HuH-7 (cell line): ENCODE data around the gene AP3D1.

ENCODE experiments used
- DNase-seq: peaks from one replicate; pipeline ENCODE4 v3.0.0; 2011; ENCODE audit warnings: low spot score

The AP3D1 gene

DNA sequence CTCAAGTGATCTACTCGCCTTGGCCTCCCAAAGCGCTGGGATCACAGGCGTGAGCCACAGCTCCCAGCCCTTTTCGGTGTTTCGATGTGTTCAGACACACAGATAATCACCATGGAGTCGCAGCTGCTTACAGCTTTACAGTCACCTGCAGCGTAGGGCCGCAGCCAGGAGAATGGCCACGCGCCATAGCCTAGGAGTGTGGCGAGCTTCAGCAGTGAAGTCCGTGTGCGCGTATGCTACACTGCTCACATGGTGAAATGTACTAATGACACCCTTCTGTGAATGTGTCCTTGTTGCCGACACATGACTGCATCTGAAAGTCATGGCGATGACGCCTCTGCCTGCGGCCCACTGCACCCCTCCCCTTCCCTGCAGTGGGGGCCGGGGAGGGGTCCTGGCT is 23.6 kb downstream of the AP3D1 start:
- no peak for DNase-seq

DNA sequence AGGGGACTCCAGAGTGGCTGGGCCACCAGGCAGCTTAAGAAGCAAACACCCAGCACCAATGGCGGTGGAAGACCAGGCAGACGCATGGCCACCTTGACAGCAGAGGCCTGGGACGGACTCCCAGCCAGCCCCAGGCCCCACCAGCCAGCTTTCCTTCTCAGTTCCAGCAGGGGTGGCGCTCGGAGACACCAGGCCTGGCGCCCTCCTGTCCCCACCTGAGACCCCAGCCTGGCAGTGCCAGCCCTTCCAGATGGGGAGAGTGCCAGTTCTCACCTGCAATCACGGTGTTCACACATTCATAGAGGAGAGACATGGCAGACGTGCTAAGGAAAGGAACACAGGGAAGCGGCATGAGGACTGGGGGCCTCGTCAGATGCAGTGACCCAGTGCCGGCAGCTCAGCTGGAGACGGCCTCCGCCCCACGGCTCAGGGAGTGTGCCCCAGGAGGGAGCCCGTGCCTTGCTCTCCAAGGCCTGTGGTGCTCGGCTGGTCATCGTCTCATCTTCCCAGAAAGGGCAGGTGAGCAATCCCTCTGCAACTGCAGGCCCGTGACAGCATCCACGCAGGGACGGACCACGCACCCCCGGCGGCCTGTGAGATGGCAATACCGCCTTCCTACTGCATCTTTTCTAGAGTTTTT is 24.4 kb downstream of the AP3D1 start:
- no peak for DNase-seq

DNA sequence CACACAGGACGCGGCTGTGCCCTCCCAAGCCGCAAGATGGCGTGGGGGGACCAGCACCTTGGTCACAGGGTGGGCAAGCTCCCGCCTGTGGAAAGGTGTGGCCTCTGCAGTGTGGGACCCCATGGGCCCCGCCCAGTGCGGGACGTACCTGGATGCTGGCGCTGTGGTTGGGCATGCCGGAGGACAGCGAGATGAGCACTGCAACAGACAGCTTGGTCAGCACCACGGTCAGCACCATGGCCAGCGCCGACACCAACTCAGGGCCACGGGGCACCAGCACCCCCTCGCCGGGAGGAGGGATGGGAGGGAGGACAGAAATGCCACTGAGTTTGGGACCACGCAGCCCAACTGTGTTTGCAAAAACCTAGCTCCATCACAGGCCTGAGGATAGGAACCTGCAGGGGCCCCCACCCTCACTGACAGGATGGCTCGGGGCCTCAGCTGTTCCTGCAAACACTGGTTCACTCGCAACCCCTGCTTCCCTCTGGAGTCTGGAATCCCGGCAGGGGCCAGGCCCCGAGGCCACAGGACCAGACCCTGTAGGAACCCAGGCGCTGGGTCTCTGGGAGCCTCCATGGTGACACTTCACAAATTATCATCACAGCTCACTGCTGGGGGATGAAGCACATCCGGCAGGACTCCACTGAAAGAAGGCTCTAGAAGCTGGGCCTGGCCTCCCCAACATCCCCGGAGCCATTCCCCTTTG is 27.5 kb downstream of the AP3D1 start:
- DNase-seq = peak; percentile 32

DNA sequence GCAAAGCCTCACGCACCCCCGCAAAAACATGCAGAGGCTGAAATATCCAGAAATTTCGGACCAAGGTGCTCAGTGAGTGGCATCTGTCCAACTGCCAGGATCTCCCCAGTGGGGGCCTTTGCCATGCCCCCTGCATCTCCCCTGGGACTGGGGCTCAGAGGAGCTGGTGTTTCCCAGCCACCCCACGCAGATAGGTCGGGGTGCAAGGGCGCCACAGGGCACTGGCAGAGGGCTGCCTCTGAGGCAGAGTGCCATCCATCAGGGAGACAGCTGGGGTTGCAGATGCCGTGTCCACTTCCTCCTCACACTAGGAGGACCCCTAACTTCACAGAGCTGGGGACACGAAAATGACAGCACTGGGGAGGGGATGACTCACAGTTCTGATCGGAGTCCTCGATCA is 28.4 kb downstream of the AP3D1 start:
- no peak for DNase-seq

DNA sequence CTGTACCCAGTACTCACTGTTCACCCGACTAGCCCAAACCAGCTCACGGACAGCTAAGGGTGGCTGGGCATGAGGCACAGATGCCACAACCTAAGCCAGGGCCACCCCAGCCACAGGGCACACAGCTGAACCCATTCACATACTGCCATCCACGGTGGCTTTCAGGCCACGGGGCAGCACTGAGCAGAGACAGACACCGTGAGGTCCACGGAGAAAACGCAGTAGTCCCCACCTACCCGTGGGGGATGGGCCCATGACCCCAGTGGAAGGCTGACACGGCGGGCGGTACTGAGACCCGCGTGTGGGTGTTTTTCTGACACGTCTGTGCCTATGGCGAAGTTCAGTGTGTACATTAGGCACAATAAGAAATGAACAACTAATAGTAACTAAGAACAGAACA is 29.1 kb downstream of the AP3D1 start:
- no peak for DNase-seq

DNA sequence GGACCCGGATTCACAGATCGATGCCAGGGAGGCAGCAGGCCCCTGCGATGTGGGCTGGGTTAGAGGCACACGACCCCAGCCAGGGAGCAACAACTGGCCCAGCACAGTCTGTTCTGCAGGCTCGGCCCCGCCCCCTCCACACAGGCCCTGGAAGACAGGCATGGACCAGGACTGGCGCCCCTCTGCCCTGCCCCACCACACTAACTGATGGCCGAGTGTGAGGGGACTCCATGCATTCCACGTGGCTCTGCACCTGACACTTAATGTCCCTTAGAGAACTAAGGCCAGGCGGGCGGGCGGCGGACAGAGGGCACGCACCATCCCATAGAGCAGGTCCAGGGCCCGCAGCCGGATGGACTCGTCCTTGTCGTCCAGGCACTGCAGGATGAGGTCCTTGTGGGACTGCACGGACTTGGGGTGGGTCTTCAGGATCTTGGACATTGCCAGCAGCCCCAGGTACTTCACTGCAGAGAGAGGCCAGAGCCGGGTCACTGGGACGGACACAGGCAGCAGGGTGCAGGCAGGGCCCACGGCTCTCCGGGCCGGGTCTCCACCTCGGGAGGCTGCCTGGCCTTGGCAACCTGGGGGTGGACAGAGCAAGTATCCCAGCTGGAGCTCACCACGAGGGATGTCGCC is 29.8 kb downstream of the AP3D1 start:
- DNase-seq = no peak

DNA sequence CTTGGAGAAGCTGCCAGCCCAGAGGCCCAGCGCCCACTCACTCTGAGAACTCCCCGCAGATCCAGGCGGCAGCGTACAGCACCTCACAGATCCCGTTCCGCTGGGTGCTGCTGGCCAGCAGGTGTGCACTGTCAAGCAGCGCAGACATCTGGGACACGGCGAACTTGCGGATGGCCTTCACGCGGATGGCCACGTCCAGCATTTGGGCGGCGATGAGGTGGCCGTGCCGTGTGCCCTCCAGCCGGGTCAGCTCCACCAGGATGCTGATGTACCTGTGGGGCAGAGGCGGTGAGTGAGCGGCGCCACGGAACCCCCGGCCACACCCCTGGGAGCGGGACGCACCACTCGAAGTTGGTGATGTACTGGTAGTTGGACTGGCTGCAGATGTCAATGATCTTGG is 30.5 kb downstream of the AP3D1 start:
- no peak for DNase-seq

DNA sequence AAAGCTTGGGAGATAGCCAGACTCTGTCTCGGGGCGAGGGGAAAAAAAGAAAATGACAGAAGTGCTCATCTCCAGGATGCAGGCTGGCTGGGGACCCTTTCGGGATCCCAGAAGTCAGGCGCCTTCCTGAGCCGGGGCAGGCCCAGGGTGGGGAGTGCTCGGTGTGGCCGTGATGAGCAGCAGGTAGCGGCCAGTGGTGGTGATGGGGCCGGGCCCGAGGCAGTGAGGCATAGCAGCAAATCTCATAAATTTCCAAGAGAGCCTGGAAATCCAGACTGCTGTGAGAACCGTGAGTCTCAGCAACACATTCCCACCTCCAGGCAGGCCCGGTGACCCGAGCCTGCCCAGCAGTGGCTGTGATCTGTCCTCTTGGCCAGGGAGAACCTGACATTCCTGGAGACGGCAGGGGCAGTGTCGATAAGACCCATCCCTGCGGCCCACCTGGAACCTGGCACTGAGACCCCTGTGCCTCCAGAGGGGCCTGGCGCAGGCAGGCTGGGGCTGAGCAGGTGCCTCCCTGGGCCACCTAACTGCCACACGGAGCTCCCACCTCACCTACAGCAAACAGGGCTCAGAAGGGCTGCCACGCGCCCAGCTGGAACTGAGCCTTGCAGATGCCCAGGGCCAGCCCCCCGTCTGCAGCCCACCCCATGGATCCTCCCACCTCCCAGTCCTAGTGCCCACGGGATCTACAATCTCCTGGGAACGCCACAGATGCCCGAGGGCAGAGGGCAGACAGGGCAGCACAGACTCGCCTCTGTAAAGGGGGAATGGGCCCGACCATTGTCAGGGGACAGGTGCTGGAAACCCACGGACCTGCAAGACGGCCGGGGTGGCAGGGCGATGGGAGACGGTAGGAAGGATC is 31.2 kb downstream of the AP3D1 start:
- DNase-seq = no peak

DNA sequence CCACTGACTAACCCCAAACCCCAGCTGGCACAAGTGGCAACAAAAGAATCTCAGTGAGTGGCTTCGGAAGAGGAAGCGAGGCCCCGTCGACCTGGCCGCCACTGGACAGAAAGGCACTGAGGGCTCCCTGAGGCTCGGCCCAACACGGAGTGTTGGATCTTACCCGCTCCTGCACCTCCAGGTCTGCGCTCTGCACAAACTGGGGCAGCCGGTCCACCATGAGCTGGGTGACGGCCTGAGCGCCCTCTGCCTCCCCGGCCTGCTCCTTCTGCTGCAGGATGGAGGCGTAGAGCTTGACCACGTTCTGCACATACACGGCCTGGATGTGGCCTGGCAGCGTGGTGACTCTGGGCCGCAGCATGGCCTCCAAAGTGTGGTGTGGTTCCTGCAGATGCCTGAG is 32.9 kb downstream of the AP3D1 start:
- no peak for DNase-seq

DNA sequence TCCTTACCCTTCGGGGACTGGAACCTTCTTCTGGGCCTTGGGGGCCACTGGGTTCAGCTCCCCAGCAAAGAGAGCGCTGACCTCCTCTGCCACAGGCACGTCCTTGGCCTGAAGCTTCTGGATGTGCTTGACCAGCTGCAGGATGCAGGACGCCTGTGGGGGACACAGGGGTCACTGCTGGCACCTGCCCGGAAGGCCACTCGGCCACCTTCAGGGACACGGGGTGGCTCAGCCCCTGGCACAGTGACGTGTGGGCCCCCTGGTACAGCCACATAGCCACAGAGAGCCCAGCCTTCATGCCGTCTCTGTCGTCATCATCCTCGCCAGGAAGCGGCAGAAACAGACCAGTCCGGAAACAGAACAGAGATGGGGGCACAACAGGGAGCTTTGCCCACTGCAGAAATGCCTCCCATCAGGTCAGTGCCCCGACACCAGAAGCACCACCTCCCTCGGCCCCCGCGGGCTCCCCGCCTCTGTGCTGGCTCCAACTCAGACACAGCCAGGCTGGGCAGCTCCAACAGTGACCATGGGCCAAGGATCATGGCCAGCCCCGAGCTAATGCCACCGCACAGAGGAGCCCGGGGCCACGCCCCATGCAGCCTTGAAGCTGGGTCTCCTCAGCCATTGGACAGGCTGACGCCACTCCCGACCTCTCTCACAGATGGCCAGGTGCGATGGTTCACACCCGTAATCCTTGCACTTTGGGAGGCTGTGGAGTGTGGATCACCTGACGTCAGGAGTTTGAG is 34.0 kb downstream of the AP3D1 start:
- DNase-seq = no peak

DNA sequence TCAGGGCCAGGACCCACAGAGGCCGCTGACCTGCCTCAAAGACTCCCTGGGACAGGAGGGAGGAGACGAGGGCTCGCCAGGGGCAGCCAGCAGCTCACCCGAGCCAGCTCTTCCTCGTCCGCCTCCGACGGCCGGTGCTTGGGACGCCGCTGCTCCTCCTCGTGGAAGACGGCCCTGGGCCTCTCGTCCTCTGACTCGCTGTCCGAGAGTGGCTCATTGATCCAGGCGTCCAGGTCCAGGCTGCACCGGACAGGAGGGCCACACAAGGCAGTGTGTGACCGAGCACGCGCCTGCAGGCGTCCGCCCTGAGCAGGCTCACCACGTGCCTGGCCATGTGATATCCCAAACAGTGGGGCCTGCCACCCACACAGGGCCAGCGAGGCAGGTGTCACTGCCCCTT is 34.9 kb downstream of the AP3D1 start:
- DNase-seq = no peak

DNA sequence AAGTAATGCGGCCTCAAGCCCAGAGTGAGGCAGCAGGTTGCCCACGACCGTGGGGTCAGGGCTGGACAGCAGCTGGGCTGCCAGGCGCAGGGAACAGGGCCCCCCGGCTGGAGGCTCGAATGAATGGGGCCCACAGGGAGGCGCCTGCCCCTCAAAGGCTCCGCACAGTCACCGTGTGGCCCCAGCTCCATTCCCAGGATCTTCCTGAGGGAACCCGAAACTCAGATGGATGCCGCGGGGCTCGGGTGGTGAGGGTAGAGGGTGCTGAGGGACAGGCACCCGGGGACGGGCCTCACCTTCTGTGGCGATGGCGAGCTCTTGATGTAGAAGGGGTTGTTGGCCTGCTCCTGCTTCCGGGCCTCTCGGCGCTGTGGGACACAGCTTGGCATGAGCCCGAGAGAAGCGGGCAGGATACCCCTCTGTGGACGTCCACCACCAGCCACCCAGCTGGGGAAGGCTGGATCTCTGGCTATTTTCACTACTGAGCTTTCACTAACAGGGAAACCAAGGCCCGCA is 35.4 kb downstream of the AP3D1 start:
- no peak for DNase-seq

DNA sequence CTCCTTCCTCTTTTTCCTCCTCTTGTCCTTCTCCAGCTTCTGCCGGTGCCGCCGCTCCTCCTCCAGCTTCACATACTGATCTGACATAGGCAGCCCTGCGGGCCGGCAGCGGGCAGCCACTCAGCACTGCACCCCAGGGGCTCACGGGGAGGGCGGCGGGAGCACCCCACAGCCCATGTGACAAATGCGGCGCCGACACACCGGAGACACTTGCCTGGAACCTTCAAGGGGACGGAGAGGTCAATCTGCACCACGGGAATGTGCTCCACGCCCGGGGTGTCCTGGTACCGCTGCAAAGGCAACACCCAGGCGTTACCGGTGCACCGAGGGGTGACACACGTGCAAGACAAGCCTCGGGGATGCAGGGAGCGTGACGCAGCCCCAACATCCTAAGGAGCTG is 36.0 kb downstream of the AP3D1 start:
- DNase-seq = no peak

DNA sequence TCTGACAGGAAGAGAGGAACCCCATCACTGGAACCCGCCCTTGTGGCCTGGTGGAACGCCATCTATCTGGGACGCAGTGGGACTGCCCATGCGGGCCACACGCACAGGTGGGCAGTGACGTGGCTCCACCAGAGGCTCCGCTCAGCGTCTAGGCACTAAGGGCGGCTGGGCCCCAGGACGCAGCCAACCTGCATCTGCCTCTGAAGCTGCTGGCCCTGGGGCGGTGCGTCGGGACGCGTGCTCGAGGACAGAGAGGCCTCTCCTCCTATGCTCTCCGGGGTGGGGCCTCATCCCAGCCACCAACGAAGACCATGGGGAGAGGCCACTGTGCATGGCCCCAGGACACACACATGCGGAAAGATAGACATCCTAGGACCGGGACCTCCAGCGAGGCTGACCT is 36.5 kb downstream of the AP3D1 start:
- DNase-seq = no peak

DNA sequence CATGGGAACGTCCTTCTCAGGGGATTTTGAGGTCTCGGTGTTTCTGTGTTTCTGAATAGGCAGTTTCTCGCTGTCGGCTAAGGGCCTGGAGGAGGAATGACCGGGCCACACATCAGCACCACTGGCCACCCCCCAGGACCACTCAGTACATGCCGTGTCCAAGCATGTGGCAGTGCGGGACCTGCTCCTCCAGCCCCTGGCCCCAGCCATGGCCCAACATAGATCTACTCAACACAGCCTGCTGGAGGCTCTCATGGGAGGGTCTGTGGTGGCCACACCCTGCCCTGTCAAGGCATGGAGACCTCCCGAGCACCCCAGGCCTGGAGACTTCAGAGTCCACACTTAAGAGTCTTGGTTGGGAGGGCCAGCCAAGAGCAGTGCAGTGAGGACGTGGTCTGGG is 37.1 kb downstream of the AP3D1 start:
- no peak for DNase-seq

DNA sequence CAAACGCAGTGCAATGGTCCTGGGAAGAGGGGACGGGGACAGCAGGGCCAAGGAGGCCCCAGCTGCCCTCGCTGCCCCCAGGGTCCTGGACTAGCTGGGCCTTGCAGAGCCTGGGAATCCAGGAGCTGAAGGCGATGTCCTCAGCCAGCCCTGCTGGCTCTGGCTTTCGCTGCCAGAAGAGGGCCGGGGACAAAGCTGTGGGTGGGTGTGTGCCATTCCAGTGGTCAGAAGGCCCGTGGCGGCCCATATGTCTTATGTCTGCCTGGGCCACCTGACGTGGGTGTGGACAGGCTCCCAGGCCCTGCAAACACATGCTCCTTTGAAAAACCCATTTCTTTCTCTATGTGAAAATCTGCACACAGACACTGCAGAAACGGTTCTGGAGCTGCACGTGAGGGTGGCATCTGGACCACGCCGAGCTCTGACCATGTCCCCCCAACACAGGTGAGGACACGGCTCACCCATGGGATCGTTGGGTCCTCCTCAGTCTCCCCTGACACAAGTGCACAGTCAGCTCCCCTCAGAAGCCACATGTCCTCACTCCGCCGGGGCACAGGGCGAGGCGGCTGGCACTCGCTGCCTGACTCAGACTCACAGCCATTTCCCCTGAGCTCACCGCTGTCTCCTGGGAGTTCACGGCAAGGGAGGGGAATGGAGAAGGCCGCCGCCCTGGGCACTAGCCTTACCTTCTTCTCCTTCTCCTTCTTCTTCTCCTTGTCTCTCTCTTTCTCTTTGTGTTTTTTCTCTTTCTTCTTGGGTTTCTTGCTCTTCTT is 37.7 kb downstream of the AP3D1 start:
- DNase-seq = no peak

DNA sequence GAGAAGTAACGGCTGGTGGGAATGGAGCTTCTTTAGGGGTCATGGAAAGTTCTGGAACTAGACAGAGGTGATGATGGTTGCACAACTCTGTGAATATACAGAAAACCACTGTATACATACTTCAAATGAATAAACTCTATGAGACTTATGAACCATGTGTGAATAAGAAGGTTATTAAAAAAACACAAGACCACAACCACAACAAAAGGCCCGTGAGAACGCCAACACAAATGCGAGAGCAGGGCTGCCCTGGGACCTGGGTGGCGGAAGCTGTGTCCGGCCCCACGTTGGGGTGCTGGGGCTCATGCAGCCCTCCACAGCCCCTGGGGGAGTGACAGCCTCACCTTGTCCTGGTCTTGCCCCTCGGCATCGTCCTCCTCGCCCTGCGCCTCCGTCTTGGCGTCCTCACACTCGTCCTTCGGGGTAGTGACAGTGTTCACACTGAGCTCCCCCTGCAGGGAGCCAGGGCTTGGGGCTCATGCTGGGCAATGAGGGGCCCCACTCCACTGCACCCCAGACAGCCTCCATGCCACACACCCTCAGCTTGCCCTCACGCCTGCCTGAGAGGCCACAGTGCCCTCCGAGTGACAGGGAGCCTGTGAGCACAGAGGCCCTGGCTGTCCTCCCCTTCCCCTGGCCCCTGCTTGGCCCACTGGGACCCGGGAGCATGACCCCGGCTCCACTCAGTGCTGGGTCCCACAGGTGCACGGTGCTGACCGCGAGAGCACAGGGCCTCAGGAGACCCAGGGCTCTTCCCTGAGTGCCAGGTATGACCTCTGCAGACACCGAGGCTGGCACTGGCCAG is 38.6 kb downstream of the AP3D1 start:
- no peak for DNase-seq

DNA sequence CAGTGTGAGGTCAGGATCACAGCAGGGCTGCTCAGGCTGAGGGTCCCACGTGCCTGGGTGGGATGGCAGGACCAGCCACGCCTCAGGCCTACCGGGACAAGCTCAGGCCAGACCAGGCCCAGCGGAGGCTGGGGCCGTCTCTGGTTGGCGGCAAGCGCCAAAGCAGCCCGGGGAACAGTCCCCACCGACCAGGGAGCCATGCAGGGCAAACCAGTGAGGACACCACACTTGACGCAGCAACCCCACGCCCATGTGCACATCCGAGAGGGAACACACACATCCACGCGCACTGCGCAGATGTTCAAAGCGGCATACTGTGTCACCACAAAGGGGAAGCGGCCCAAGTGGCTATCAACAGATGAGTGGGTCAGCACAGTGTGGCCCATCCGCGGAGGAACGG is 39.5 kb downstream of the AP3D1 start:
- no peak for DNase-seq

DNA sequence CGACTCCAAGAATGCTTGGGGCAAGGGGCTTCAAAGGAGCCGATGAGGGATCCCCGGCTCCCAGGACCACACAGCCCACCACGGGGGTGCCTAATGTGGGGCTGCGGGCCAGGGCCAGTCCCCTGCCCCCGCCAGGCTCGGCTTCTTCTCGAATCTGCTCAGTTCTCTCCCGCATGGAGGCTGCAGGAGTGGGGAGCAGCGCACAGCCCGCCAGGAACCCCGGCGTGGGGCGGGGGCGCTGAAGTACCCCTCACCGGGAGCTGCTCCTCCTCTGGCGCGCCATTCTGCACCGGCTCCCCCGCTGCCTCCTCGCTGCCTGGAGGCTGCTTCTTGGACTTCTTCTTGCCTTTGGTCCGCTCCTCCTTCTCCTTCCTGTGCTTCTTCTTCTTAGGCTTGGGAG is 39.9 kb downstream of the AP3D1 start:
- DNase-seq = no peak

DNA sequence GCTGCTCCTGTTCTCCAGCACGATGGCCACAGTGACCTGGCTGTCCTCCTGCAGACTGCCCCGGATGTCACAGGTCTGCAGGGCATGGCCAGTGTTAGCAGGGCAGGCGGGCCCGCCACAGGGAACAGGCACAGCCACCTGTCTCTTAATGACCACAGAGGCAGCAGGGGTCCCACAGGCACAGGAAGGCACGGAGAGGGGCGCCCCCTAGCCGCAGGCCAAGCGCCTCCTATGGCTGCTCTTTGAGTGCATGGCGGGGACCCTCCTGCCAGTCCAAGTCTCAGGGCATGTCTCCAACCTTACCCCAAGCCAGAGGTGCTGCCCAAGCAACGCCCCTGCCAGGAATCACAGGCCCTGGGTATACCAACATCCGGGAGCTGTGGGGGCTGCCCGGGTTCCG is 40.5 kb downstream of the AP3D1 start:
- DNase-seq = no peak
